ENCODE results near the gene AREL1. TPM values are rescaled to one million over a fixed set of nuclear protein-coding genes. Genes with fewer than 3 reads are reported as not detected.

AREL1 gene
- total RNA-seq, 2 experiments from 2014 or later, result 30.6 to 35.9 TPM

GRCh38 chr14:74660863-74661262, 52.0 kb downstream of the AREL1 start:
- H3K27ac ChIP-seq (ENCODE audit: low read depth in 1 of 2, low read length in 2 of 2), result no peak overlapping the region
- peaks cover 86% of the 10 kb centered on the region for H3K36me3 Mint-ChIP-seq (ENCODE audit: low read depth)
- ATAC-seq (ENCODE audit: poor library complexity) (no peak), DNase-seq (no peak)
- no peaks in the 10 kb centered on the region for H3K27me3 Mint-ChIP-seq
- no peaks in the 10 kb centered on the region for H3K4me1 Mint-ChIP-seq (ENCODE audit: low read depth)
- no peaks in the 10 kb centered on the region for H3K9me3 ChIP-seq (ENCODE audit: control insufficient read depth in 1 of 2, insufficient read depth in 1 of 2, low read length in 2 of 2)
- no peaks in the 10 kb centered on the region for H3K4me1 ChIP-seq (ENCODE audit: insufficient read depth, low read length)
- no peak for TF ChIP-seq CTCF (IDR thresholded peaks at IDR 0.05)
- POLR2A ChIA-PET, result no interaction called here
- H3K27ac Mint-ChIP-seq, result no peak overlapping the region
- H3K27me3 ChIP-seq (ENCODE audit: control insufficient read depth in 1 of 2, insufficient read depth in 2 of 2, low read length in 2 of 2), result no peaks in the 10 kb centered on the region
- H3K36me3 ChIP-seq (ENCODE audit: insufficient read depth, low read length), result peaks cover 45% of the 10 kb centered on the region
- no peaks in the 10 kb centered on the region for H3K9me3 Mint-ChIP-seq
- no peak overlapping the region for H3K4me3 Mint-ChIP-seq
- intact Hi-C loops (cut with DNase I, micrococcal nuclease), result no loop called here
- no peak overlapping the region for H3K4me3 ChIP-seq (ENCODE audit: low read length)
- CTCF ChIA-PET, result no interaction called here

GRCh38 chr14:74660167-74660566, 52.7 kb downstream of the AREL1 start:
- Histone ChIP-seq H3K4me3 (ENCODE audit: low read length) (no peak overlapping the region), H3K4me1 (ENCODE audit: insufficient read depth, low read length) (no peaks in the 10 kb centered on the region), H3K9me3 (ENCODE audit: control insufficient read depth in 1 of 2, insufficient read depth in 1 of 2, low read length in 2 of 2) (no peaks in the 10 kb centered on the region), H3K27me3 (ENCODE audit: control insufficient read depth in 1 of 2, insufficient read depth in 2 of 2, low read length in 2 of 2) (no peaks in the 10 kb centered on the region), H3K36me3 (ENCODE audit: insufficient read depth, low read length) (peaks cover 38% of the 10 kb centered on the region), H3K27ac (ENCODE audit: low read depth in 1 of 2, low read length in 2 of 2) (no peak overlapping the region)
- ChIA-PET POLR2A (no interaction called here), CTCF (no interaction called here)
- no peaks in the 10 kb centered on the region for H3K9me3 Mint-ChIP-seq
- no peaks in the 10 kb centered on the region for H3K27me3 Mint-ChIP-seq
- no peaks in the 10 kb centered on the region for H3K4me1 Mint-ChIP-seq (ENCODE audit: low read depth)
- no peak for TF ChIP-seq CTCF (IDR thresholded peaks at IDR 0.05)
- H3K4me3 Mint-ChIP-seq, result no peak overlapping the region
- ATAC-seq (ENCODE audit: poor library complexity) (no peak), DNase-seq (no peak)
- no peak overlapping the region for H3K27ac Mint-ChIP-seq
- intact Hi-C loops (cut with DNase I, micrococcal nuclease), result no loop called here
- H3K36me3 Mint-ChIP-seq (ENCODE audit: low read depth), result peaks cover 85% of the 10 kb centered on the region

GRCh38 chr14:74658535-74659131, 54.2 kb downstream of the AREL1 start:
- Mint-ChIP-seq H3K9me3 (no peaks in the 10 kb centered on the region), H3K27ac (no peak overlapping the region), H3K4me3 (no peak overlapping the region), H3K4me1 (ENCODE audit: low read depth) (no peaks in the 10 kb centered on the region), H3K36me3 (ENCODE audit: low read depth) (peaks cover 77% of the 10 kb centered on the region), H3K27me3 (no peaks in the 10 kb centered on the region)
- Histone ChIP-seq H3K4me3 (ENCODE audit: low read length) (no peak overlapping the region), H3K27ac (ENCODE audit: low read depth in 1 of 2, low read length in 2 of 2) (no peak overlapping the region), H3K27me3 (ENCODE audit: control insufficient read depth in 1 of 2, insufficient read depth in 2 of 2, low read length in 2 of 2) (no peaks in the 10 kb centered on the region), H3K4me1 (ENCODE audit: insufficient read depth, low read length) (no peaks in the 10 kb centered on the region), H3K9me3 (ENCODE audit: control insufficient read depth in 1 of 2, insufficient read depth in 1 of 2, low read length in 2 of 2) (no peaks in the 10 kb centered on the region), H3K36me3 (ENCODE audit: insufficient read depth, low read length) (peaks cover 26% of the 10 kb centered on the region)
- DNase-seq (no peak), ATAC-seq (ENCODE audit: poor library complexity) (no peak)
- TF ChIP-seq CTCF (IDR thresholded peaks at IDR 0.05), result no peak
- CTCF ChIA-PET, result interaction anchor here (1.0 kb wide), 1 partner anchor 50 kb away, joined by 3 read pairs; no protein-coding TSS in a partner anchor
- POLR2A ChIA-PET, result no interaction called here
- intact Hi-C loops (cut with DNase I, micrococcal nuclease), result no loop called here

Data from CD4-positive, alpha-beta T cell (primary cell).